ENCODE measurements around the gene ISYNA1.

DNA sequence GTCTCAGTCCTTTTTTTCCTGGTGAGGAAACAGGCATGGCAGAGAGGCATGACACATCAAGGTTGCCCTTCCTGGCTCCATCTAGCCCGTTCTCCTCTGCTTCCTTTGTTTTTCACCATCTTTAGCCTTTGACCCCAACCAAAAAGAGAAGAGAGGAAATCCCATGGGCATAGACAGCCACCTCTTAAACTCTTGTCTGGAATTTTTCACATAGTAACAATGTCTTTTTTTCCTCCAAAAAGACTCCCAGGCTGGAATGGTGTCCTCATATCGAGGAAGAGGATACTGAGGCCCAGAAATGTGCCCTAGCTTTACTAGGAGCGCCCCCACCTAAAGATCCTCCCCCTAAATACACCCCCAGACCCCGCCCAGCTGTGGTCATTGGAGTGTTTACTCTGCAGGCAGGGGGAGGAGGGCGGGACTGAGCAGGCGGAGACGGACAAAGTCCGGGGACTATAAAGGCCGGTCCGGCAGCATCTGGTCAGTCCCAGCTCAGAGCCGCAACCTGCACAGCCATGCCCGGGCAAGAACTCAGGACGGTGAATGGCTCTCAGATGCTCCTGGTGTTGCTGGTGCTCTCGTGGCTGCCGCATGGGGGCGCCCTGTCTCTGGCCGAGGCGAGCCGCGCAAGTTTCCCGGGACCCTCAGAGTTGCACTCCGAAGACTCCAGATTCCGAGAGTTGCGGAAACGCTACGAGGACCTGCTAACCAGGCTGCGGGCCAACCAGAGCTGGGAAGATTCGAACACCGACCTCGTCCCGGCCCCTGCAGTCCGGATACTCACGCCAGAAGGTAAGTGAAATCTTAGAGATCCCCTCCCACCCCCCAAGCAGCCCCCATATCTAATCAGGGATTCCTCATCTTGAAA, 52.0 kb downstream of the ISYNA1 start, which contains the start of gene GDF15:
- TF ChIP-seq CTCF (IDR thresholded peaks at IDR 0.05; ENCODE audit: low read depth, low read length, poor library complexity, severe bottlenecking) (peak; percentile 98), EZH2phosphoT487 (IDR thresholded peaks at IDR 0.05; ENCODE audit: borderline replicate concordance, low read length) (no peak)

All from DOHH2 (cell line).